Inflammatory macrophage (primary cell): Measurements from ENCODE around the gene POLR2E.

Experiments
- DNase-seq, 2 donors: peaks; one replicate each; pipeline ENCODE4 v3.0.0-alpha.2; 2020 to 2022

Gene POLR2E

DNA sequence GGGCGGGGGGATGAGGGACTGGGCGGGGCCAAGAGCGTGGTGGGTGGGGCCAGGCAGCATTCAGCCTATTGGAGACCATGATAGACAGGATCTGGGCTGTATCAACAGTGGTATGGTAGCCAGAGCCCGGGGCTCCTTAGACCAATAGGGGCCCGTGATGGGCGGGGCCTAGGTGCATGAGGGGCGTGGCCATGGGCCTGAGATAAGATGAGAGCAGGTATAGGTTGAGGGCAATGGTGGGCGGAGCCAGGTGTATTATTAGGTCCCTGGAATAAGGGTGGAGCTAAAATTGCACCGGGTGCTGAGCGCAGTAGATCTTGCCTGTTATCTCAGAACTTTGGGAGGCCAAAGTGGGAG is 50.0 kb downstream of the POLR2E start:
- peak in 1 of 2 donors; percentile 38 for DNase-seq

GRCh38 chr19:1042689-1043511 is 52.3 kb downstream of the POLR2E start:
- DNase-seq: no peak

DNA sequence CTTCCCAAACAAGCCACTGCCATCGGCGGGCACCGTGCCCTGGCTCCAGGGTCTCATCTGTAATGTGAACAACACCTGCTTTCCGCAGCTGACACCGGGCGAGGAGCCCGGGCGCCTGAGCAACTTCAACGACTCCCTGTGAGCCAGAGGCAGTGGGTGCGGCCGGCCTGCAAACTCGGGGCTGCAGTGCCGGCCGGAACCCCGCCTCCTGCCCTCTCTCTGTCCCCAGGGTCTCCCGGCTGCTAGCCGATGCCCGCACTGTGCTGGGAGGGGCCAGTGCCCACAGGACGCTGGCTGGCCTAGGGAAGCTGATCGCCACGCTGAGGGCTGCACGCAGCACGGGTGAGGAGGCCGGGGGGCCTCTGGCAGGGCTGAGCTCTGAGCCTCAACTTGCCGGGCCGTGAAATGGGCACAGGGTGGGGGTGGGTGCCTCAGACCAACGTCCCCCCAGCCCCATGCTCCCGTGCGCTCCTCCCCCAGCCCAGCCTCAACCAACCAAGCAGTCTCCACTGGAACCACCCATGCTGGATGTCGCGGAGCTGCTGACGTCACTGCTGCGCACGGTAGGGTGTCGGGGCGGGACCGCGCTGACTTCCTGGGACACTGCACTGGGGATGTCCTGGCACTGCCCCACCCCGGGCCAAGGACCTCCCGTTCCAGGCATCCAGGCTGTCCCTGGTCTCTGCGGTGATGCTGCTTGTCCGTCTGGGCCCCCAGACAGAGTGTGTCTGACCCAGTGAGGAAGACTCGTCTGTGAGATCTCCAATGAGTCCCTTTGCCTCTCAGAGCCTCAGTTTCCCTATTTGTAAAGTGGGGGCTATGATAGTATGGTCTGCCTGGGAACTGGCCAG is 53.1 kb downstream of the POLR2E start:
- DNase-seq: no peak

- DNase-seq: no peak
Observed at GRCh38 chr19:1041272-1041834, 53.8 kb downstream of the POLR2E start.

DNA sequence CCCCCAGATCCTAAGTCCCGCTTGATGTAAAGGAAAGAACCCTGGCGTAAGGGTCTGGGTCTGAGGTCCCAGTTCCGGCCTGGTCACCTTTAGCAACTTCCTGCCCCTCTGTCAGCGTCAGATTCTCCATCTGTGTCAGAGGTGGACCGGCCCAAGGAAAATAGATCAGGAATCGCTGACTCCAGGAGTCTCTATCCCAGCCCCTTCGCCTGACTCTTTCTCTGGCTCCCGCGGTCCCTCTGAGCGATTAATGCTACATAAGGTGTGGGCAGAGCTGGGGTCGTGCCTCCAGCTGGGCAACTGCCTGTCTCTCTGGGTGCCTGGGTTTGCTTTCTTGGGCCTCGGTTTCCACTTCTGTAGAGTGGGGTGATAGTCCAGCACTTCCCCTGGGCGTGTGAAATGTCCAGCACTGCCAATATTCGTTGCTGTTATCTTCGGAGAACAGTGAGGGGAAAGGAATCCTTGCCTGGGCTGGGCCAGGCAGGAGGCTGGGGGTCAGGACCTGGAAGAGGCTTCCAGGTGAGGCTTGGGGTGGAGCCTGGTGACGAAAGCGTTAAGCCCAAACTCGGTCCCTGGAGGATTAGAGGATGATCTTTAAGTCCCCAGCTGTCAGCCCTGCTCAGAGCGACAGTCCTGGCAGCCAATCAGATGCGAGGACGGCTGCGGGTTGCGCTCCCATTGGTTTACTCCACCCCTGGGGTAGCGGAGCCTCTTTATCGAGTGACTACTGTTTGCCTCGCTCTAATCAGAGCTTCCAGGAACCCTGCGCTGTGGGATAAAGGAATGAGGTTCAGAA is 54.5 kb downstream of the POLR2E start:
- peak; percentile 90 to 91 for DNase-seq

- peak; percentile 98 to 99 for DNase-seq
Observed at GRCh38 chr19:1039646-1040475, 55.3 kb downstream of the POLR2E start, which contains the start of gene ABCA7. Gene ABCA7 (plus strand): TSS chr19:1040107. CDS start chr19:1041362, 1,255 bp downstream.

GRCh38 chr19:1038978-1039645 is 56.1 kb downstream of the POLR2E start:
- DNase-seq: no peak

- DNase-seq: no peak
Observed at GRCh38 chr19:1037621-1038064, 57.5 kb downstream of the POLR2E start.
